Neuronal stem cell (in vitro differentiated cells): ENCODE results near the gene HOXB8.

ENCODE experiments used
- DNase-seq: peaks from one replicate; pipeline ENCODE4 v3.0.0-alpha.2; 2013; ENCODE audit warnings: low spot score
- H2AFZ ChIP-seq: one replicate; pipeline ENCODE4 v1.6.1; 2013; ENCODE audit warnings: mild to moderate bottlenecking, low read length, inconsistent platforms
- H2AK5ac ChIP-seq: 2 replicates; pipeline ENCODE4 v1.6.1; 2013; ENCODE audit warnings: low read depth, mild to moderate bottlenecking, inconsistent platforms, low read length, moderate library complexity, mixed read lengths
- H2BK120ac ChIP-seq: 2 replicates; pipeline ENCODE4 v1.6.1; 2013; ENCODE audit warnings: low read depth, mild to moderate bottlenecking, inconsistent platforms, low read length, moderate library complexity, mixed read lengths
- H2BK12ac ChIP-seq: one replicate; pipeline ENCODE4 v1.6.1; 2013; ENCODE audit warnings: low read length, inconsistent platforms
- H2BK15ac ChIP-seq: 2 replicates; pipeline ENCODE4 v1.6.1; 2013; ENCODE audit warnings: mild to moderate bottlenecking, low read length, inconsistent platforms, mixed read lengths
- H2BK5ac ChIP-seq: one replicate; pipeline ENCODE4 v1.6.1; 2013; ENCODE audit warnings: inconsistent platforms, mild to moderate bottlenecking, low read length, moderate library complexity
- H3K14ac ChIP-seq: one replicate; pipeline ENCODE4 v1.6.1; 2013; ENCODE audit warnings: low read length, inconsistent platforms
- H3K18ac ChIP-seq: 2 replicates; pipeline ENCODE4 v1.6.1; 2013; ENCODE audit warnings: low read length, inconsistent platforms
- H3K23ac ChIP-seq: 2 replicates; pipeline ENCODE4 v1.6.1; 2013; ENCODE audit warnings: low read depth, mild to moderate bottlenecking, mixed read lengths, low read length, inconsistent platforms; ENCODE audit not compliant: poor library complexity
- H3K27ac ChIP-seq: replicated peaks from 3 replicates; pipeline ENCODE4 v1.5.1; 2013; ENCODE audit warnings: low read length, inconsistent platforms
- H3K27me3 ChIP-seq, 3 experiments: 2 replicates each; pipeline ENCODE4 v1.6.1; 2013; ENCODE audit warnings: low read length in 3 of 3, mild to moderate bottlenecking in 2 of 3, inconsistent platforms in 1 of 3, low read depth in 1 of 3, mixed read lengths in 1 of 3, moderate library complexity in 1 of 3; ENCODE audit not compliant: control insufficient read depth in 3 of 3, insufficient read depth in 3 of 3
- H3K36me3 ChIP-seq, 2 donors: replicated peaks in 1 of 2; 2 replicates each; pipeline ENCODE4 v1.6.1; 2013; ENCODE audit warnings: low read length in 2 of 2; ENCODE audit not compliant: control insufficient read depth in 2 of 2, insufficient read depth in 2 of 2
- H3K4ac ChIP-seq: 2 replicates; pipeline ENCODE4 v1.6.1; 2013; ENCODE audit warnings: inconsistent platforms, mild to moderate bottlenecking, low read length, moderate library complexity
- H3K4me1 ChIP-seq, 2 donors: 1 replicate in 1 of 2; 2 replicates in 1 of 2; pipeline ENCODE4 v1.6.1; 2013; ENCODE audit warnings: low read length in 2 of 2, low read depth in 1 of 2; ENCODE audit not compliant: control insufficient read depth in 2 of 2, insufficient read depth in 1 of 2
- H3K4me2 ChIP-seq: one replicate; pipeline ENCODE4 v1.6.1; 2013; ENCODE audit warnings: mild to moderate bottlenecking, low read length, inconsistent platforms; ENCODE audit not compliant: insufficient read depth, poor library complexity, severe bottlenecking
- H3K4me3 ChIP-seq, 2 donors: 2 replicates each; pipeline ENCODE4 v1.5.1; 2013; ENCODE audit warnings: low read length in 2 of 2, mild to moderate bottlenecking in 2 of 2, inconsistent platforms in 1 of 2, moderate library complexity in 1 of 2
- H3K79me1 ChIP-seq: one replicate; pipeline ENCODE4 v1.6.1; 2013; ENCODE audit warnings: low read depth, mild to moderate bottlenecking, inconsistent platforms, low read length, moderate library complexity
- H3K9ac ChIP-seq: one replicate; pipeline ENCODE4 v1.6.1; 2013; ENCODE audit warnings: mild to moderate bottlenecking, low read depth, low read length, inconsistent platforms; ENCODE audit not compliant: poor library complexity
- H3K9me3 ChIP-seq, 2 donors: replicated peaks in 1 of 2; 2 replicates each; pipeline versions ENCODE3 to v1.6.1; 2013; ENCODE audit warnings: low read length in 2 of 2, mild to moderate bottlenecking in 2 of 2, inconsistent platforms in 1 of 2, low read depth in 1 of 2, mixed read lengths in 1 of 2, moderate library complexity in 1 of 2; ENCODE audit not compliant: control insufficient read depth in 2 of 2, insufficient read depth in 1 of 2
- H4K8ac ChIP-seq: one replicate; pipeline ENCODE4 v1.6.1; 2013; ENCODE audit warnings: low read depth, mild to moderate bottlenecking, inconsistent platforms, low read length, moderate library complexity
- H4K91ac ChIP-seq: one replicate; pipeline ENCODE4 v1.6.1; 2013; ENCODE audit warnings: low read length, low read depth, mild to moderate bottlenecking, inconsistent platforms; ENCODE audit not compliant: poor library complexity
- WGBS, 2 donors: extraction: QIAGEN DNeasy Blood & Tissue Kit; methylation state at CpG; one replicate each; pipeline ENCODE4 v1.1.7; 2013; ENCODE audit warnings: missing lambda C conversion rate in 2 of 2, mixed read lengths in 1 of 2; ENCODE audit not compliant: insufficient read length in 2 of 2, insufficient replicate concordance in 1 of 2; ENCODE audit errors: extremely low coverage in 2 of 2; 5-methylcytosine and 5-hydroxymethylcytosine counted together

Gene HOXB8

GRCh38 chr17:48603959-48604769 is 10.9 kb downstream of the HOXB8 start:
- no peak overlapping the region for H2BK5ac ChIP-seq
- no peak overlapping the region for H3K4me3 ChIP-seq
- H3K79me1 ChIP-seq: no peaks in the 10 kb centered on the region
- DNase-seq: no peak
- H4K8ac ChIP-seq: no peak overlapping the region
- no peak overlapping the region for H3K4me2 ChIP-seq
- no peak overlapping the region for H2AFZ ChIP-seq
- no peaks in the 10 kb centered on the region for H3K4me1 ChIP-seq
- H2BK15ac ChIP-seq: no peak overlapping the region
- H3K14ac ChIP-seq: no peak overlapping the region
- no peak overlapping the region for H2BK12ac ChIP-seq
- no peak overlapping the region for H3K18ac ChIP-seq
- WGBS, 2 donors: no CpG with 5 or more reads among the region's 21 CpGs
- H3K27me3 ChIP-seq: peaks cover 64 to 99% (median 97%) of the 10 kb centered on the region in 3 experiments
- peaks cover 6 to 8% of the 10 kb centered on the region in 2 donors for H3K9me3 ChIP-seq
- no peak overlapping the region for H3K27ac ChIP-seq
- H2AK5ac ChIP-seq: no peak overlapping the region
- H3K23ac ChIP-seq: no peak overlapping the region
- H4K91ac ChIP-seq: no peak overlapping the region
- H3K4ac ChIP-seq: no peak overlapping the region
- no peak overlapping the region for H3K9ac ChIP-seq
- H2BK120ac ChIP-seq: no peak overlapping the region
- no peaks in the 10 kb centered on the region for H3K36me3 ChIP-seq

DNA sequence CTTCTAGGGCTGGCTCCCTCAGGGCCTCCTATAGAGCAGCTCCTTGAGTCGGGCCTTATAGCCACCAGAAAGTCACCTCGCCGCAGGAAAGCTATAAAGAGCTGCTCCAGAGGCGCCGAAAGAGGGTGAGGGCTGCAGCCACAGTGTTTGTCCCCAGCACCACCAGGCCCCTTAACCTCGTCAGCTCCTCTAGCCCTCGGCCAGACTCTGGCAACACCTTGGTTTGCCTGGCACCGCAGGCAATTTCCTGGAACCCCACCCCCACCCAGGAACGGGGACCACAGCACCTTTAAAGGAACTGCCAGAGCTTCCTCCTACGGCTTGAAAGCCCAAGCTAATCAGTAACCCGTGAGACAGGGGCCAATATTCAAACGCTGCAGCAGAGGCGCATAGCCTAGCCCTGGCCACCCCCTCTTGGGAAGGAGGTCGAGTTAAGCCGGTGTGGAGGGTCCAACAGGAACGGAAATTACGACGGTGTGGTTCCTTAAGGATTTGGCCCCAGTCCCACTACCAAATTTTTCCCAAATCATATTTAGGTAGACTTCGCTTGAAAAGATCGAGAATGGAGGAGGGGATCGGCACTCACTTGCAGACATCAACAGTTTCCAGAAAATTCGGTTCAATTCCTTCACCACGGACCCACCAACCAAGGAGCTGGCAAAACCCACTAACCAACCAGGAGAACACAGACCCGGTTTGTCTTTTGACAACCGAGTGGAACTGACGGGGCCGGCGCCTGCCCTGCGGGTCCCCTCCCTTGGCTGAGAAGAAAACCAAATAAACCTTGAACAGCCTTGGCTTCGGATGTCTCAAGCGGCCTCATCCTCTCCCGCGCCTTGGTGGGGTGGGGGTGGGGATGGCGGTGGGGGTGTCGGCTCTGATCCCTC is 13.3 kb downstream of the HOXB8 start:
- no peak overlapping the region for H4K91ac ChIP-seq
- H4K8ac ChIP-seq: no peak overlapping the region
- H3K4me1 ChIP-seq: no peaks in the 10 kb centered on the region
- H2AFZ ChIP-seq: no peak overlapping the region
- H2AK5ac ChIP-seq: no peak overlapping the region
- H3K4ac ChIP-seq: no peak overlapping the region
- H2BK12ac ChIP-seq: no peak overlapping the region
- no peak overlapping the region for H3K14ac ChIP-seq
- H3K79me1 ChIP-seq: no peaks in the 10 kb centered on the region
- peaks cover 4 to 10% of the 10 kb centered on the region in 2 donors for H3K9me3 ChIP-seq
- peaks cover 74 to 100% (median 100%) of the 10 kb centered on the region in 3 experiments for H3K27me3 ChIP-seq
- no peak overlapping the region for H3K27ac ChIP-seq
- no CpG with 5 or more reads among the region's 35 CpGs for WGBS, 2 donors
- no peak overlapping the region for H3K4me2 ChIP-seq
- H3K4me3 ChIP-seq: no peak overlapping the region
- H2BK5ac ChIP-seq: no peak overlapping the region
- H3K36me3 ChIP-seq: no peaks in the 10 kb centered on the region
- no peak overlapping the region for H3K9ac ChIP-seq
- H2BK120ac ChIP-seq: no peak overlapping the region
- DNase-seq: no peak
- H3K18ac ChIP-seq: no peak overlapping the region
- H2BK15ac ChIP-seq: no peak overlapping the region
- H3K23ac ChIP-seq: peak overlapping the region; percentile 21

- no peak overlapping the region for H3K14ac ChIP-seq
- no peak overlapping the region for H4K91ac ChIP-seq
- H3K4me3 ChIP-seq: no peak overlapping the region
- no peak overlapping the region for H2BK12ac ChIP-seq
- no CpG with 5 or more reads among the region's 4 CpGs for WGBS, 2 donors
- H3K9ac ChIP-seq: no peak overlapping the region
- peaks cover 4 to 6% of the 10 kb centered on the region in 2 donors for H3K9me3 ChIP-seq
- H2BK5ac ChIP-seq: no peak overlapping the region
- H3K36me3 ChIP-seq: no peaks in the 10 kb centered on the region
- no peak overlapping the region for H3K18ac ChIP-seq
- no peaks in the 10 kb centered on the region for H3K4me1 ChIP-seq
- no peaks in the 10 kb centered on the region for H3K79me1 ChIP-seq
- no peak overlapping the region for H3K23ac ChIP-seq
- no peak overlapping the region for H2BK15ac ChIP-seq
- peaks cover 74 to 100% (median 100%) of the 10 kb centered on the region in 3 experiments for H3K27me3 ChIP-seq
- no peak overlapping the region for H4K8ac ChIP-seq
- H3K4me2 ChIP-seq: no peak overlapping the region
- no peak overlapping the region for H2AFZ ChIP-seq
- H3K27ac ChIP-seq: no peak overlapping the region
- H2BK120ac ChIP-seq: no peak overlapping the region
- DNase-seq: no peak
- H3K4ac ChIP-seq: no peak overlapping the region
- no peak overlapping the region for H2AK5ac ChIP-seq
Measured at GRCh38 chr17:48601207-48601538, 13.9 kb downstream of the HOXB8 start.
